PFSK-1 (cell line): ENCODE results near the gene FEN1.

Source experiments
- SIN3A ChIP-seq: IDR thresholded peaks from 2 replicates; pipeline ENCODE4 v1.6.1; 2012; ENCODE audit warnings: mild to moderate bottlenecking, low read length, moderate library complexity, borderline replicate concordance; ENCODE audit not compliant: insufficient read depth
- TAF1 ChIP-seq: IDR thresholded peaks from 2 replicates; pipeline ENCODE4 v1.6.1; 2012; ENCODE audit warnings: low read length, control low read depth, borderline replicate concordance; ENCODE audit not compliant: insufficient read depth
- TF ChIP-seq, protein P1 (sequence below), 2 experiments: IDR thresholded peaks; 2 replicates each; pipeline versions ENCODE4 v1.6.1 to v1.8.0; 2011 to 2012; ENCODE audit warnings: low read depth in 2 of 2, low read length in 2 of 2, control low read depth in 1 of 2, inconsistent platforms in 1 of 2, mild to moderate bottlenecking in 1 of 2, moderate library complexity in 1 of 2; ENCODE audit not compliant: insufficient read depth in 1 of 2

DNA sequence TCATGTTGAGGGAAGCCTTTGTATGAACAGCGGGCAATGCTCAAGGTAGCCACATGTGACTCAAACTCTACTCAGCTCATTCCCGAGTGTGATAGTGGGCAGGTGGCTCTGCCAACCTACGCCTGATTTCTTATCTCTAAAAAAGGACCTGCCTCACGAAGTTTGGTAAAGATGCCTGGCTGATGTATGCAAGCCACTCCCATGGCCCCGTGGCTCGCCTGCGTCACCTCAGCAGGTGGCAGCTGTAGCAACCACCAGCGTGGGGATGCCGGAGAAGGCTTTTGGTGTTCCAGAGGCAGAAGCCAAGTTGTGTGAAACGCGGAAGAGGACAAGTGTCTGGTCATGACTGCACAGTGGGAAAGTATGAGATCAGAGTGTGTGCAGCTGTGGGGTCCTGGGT, 40.8 kb downstream of the FEN1 start:
- TF ChIP-seq, protein P1, sequence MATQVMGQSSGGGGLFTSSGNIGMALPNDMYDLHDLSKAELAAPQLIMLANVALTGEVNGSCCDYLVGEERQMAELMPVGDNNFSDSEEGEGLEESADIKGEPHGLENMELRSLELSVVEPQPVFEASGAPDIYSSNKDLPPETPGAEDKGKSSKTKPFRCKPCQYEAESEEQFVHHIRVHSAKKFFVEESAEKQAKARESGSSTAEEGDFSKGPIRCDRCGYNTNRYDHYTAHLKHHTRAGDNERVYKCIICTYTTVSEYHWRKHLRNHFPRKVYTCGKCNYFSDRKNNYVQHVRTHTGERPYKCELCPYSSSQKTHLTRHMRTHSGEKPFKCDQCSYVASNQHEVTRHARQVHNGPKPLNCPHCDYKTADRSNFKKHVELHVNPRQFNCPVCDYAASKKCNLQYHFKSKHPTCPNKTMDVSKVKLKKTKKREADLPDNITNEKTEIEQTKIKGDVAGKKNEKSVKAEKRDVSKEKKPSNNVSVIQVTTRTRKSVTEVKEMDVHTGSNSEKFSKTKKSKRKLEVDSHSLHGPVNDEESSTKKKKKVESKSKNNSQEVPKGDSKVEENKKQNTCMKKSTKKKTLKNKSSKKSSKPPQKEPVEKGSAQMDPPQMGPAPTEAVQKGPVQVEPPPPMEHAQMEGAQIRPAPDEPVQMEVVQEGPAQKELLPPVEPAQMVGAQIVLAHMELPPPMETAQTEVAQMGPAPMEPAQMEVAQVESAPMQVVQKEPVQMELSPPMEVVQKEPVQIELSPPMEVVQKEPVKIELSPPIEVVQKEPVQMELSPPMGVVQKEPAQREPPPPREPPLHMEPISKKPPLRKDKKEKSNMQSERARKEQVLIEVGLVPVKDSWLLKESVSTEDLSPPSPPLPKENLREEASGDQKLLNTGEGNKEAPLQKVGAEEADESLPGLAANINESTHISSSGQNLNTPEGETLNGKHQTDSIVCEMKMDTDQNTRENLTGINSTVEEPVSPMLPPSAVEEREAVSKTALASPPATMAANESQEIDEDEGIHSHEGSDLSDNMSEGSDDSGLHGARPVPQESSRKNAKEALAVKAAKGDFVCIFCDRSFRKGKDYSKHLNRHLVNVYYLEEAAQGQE (IDR thresholded peaks at IDR 0.05; ENCODE audit: insufficient read depth in 1 of 2, low read depth in 2 of 2, low read length in 2 of 2), result no peak
- TF ChIP-seq SIN3A (no peak), TAF1 (no peak)
